Thoracic aorta (tissue), 2 donors: ENCODE results near the gene TBC1D13. TPM values are rescaled to one million over a fixed set of nuclear protein-coding genes. Genes with fewer than 3 reads are reported as not detected.

Experiments used
- ATAC-seq: fragments of 150-250 bp; one replicate; pipeline ENCODE4 v1.8.0; 2017; ENCODE audit warnings: low read depth; ENCODE audit not compliant: insufficient number of reproducible peaks, low FRiP score
- DNase-seq: peaks from one replicate; pipeline ENCODE4 v3.0.0-alpha.2; 2020; ENCODE audit warnings: low spot score
- H3K27ac ChIP-seq, 2 donors: fragments of 200-600 bp; sonication (generic); 1 replicate in 1 of 2; 2 replicates in 1 of 2; pipeline ENCODE4 v1.5.1; 2016; ENCODE audit warnings: mild to moderate bottlenecking in 2 of 2, moderate library complexity in 2 of 2
- H3K27me3 ChIP-seq: fragments of 200-600 bp; sonication (generic); replicated peaks from 2 replicates; pipeline ENCODE4 v1.6.0; 2016; ENCODE audit warnings: mild to moderate bottlenecking; ENCODE audit not compliant: insufficient read depth
- H3K36me3 ChIP-seq: fragments of 200-600 bp; sonication (generic); one replicate; pipeline ENCODE4 v1.5.1; 2016
- H3K4me1 ChIP-seq, 2 donors: fragments of 200-600 bp; sonication (generic); 1 replicate in 1 of 2; 2 replicates in 1 of 2; pipeline versions ENCODE4 v1.5.1 to v1.6.0; 2016; ENCODE audit warnings: low read depth in 2 of 2, mild to moderate bottlenecking in 1 of 2; ENCODE audit not compliant: control insufficient read depth in 1 of 2
- H3K4me3 ChIP-seq: fragments of 200-600 bp; sonication (generic); 2 replicates; pipeline ENCODE4 v1.5.1; 2016; ENCODE audit warnings: mild to moderate bottlenecking
- H3K9me3 ChIP-seq: fragments of 200-600 bp; sonication (generic); 2 replicates; pipeline ENCODE4 v1.5.1; 2016
- total RNA-seq, 2 donors: library from RNA; depleted of rRNA; stranded (reverse); fragments of >200 nt; gene quantifications; one replicate each; pipeline versions ENCODE4 v1.1.0 to v1.2.3, GENCODE V29; 2016
- TF ChIP-seq, protein P1 (sequence below): fragments of 200-600 bp; sonication (generic); IDR thresholded peaks from one replicate; pipeline ENCODE4 v1.5.1; 2019; ENCODE audit warnings: antibody characterized with exemption

The TBC1D13 gene
- 10 to 100 TPM; 15.6 to 25.7 TPM for total RNA-seq

GRCh38 chr9:128786681-128787601 lies at the start of gene TBC1D13:
TBC1D13 (plus strand) TSS chr9:128787253; CDS start chr9:128787354, 101 bp downstream.
- DNase-seq = peak; percentile 61
- TF ChIP-seq, protein P1, sequence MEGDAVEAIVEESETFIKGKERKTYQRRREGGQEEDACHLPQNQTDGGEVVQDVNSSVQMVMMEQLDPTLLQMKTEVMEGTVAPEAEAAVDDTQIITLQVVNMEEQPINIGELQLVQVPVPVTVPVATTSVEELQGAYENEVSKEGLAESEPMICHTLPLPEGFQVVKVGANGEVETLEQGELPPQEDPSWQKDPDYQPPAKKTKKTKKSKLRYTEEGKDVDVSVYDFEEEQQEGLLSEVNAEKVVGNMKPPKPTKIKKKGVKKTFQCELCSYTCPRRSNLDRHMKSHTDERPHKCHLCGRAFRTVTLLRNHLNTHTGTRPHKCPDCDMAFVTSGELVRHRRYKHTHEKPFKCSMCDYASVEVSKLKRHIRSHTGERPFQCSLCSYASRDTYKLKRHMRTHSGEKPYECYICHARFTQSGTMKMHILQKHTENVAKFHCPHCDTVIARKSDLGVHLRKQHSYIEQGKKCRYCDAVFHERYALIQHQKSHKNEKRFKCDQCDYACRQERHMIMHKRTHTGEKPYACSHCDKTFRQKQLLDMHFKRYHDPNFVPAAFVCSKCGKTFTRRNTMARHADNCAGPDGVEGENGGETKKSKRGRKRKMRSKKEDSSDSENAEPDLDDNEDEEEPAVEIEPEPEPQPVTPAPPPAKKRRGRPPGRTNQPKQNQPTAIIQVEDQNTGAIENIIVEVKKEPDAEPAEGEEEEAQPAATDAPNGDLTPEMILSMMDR = no peak
- Histone ChIP-seq H3K9me3 (no peaks in the 10 kb centered on the region), H3K4me3 (peak within 1 kb of the TSS; percentile 97), H3K36me3 (peaks cover 16% of the 10 kb centered on the region), H3K4me1 (peaks cover 7 to 25% of the 10 kb centered on the region in 2 donors), H3K27ac (peak within 1 kb of the TSS; percentile 48 to 82), H3K27me3 (no peaks in the 10 kb centered on the region)
- peak; percentile 46 for ATAC-seq

DNA sequence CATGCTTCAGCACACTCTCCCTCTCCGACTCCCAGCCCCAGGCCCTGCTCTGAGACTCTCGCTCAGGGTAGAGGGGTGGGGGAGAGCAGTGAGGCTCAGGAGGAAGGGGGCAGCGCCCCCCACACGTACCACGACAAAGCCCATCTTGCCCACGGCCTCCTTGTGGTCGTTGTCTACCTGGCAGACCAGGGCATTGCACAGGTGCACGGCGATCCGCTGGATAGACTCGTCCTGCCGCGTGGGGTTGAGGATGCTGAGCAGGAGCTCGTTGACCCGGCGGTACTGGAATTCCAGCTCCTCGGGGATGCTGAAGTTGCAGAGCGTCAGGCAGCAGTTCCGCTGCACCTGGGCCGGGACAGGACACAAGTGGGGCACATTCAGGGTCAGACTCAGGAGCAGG lies 44.7 kb upstream of the TBC1D13 start:
- H3K27me3 ChIP-seq = no peaks in the 10 kb centered on the region
- ATAC-seq (no peak), DNase-seq (no peak)
- H3K36me3 ChIP-seq = peaks cover 33% of the 10 kb centered on the region
- TF ChIP-seq, protein P1 = no peak
- no peak overlapping the region for H3K27ac ChIP-seq
- H3K4me3 ChIP-seq = no peak overlapping the region
- H3K9me3 ChIP-seq = no peaks in the 10 kb centered on the region
- H3K4me1 ChIP-seq = no peaks in the 10 kb centered on the region

GRCh38 chr9:128743421-128743820 lies 43.6 kb upstream of the TBC1D13 start:
- Histone ChIP-seq H3K4me1 (no peaks in the 10 kb centered on the region), H3K9me3 (no peaks in the 10 kb centered on the region), H3K4me3 (no peak overlapping the region), H3K27me3 (no peaks in the 10 kb centered on the region), H3K27ac (no peak overlapping the region), H3K36me3 (peaks cover 36% of the 10 kb centered on the region)
- no peak for DNase-seq
- no peak for ATAC-seq
- TF ChIP-seq, protein P1 = no peak

DNA sequence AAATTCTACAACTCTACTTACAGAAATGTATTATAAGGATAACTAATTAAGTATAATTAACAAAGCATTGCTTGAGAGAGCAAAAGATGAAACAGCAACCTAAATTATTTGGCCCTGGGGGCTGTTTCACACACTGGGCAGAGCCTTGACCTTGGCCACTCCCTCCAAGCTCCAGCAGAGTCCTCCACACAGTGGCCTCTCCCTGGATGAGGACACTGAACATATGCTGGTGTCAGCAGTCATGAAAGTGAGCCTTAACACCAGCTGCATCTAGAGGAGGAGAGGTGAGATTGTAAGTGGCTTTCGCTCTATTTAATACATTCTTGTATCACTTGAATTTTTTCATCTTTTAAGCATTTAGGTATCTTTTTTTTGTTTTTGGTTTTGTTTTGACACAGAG lies 39.8 kb upstream of the TBC1D13 start:
- Histone ChIP-seq H3K4me3 (no peak overlapping the region), H3K36me3 (peaks cover 31% of the 10 kb centered on the region), H3K4me1 (no peaks in the 10 kb centered on the region), H3K27me3 (no peaks in the 10 kb centered on the region), H3K9me3 (no peaks in the 10 kb centered on the region), H3K27ac (no peak overlapping the region)
- TF ChIP-seq, protein P1 = no peak
- no peak for DNase-seq
- no peak for ATAC-seq

GRCh38 chr9:128750926-128751595 lies 36.0 kb upstream of the TBC1D13 start:
- ATAC-seq (no peak), DNase-seq (no peak)
- H3K27ac ChIP-seq = no peak overlapping the region
- H3K4me3 ChIP-seq = no peak overlapping the region
- no peaks in the 10 kb centered on the region for H3K9me3 ChIP-seq
- peaks cover 40% of the 10 kb centered on the region for H3K36me3 ChIP-seq
- H3K27me3 ChIP-seq = no peaks in the 10 kb centered on the region
- H3K4me1 ChIP-seq = no peaks in the 10 kb centered on the region
- TF ChIP-seq, protein P1 = no peak
